Bronchial epithelial cell (primary cell): Measurements from ENCODE around the gene ZNF319. TPM values are rescaled to one million over a fixed set of nuclear protein-coding genes. Genes with fewer than 3 reads are reported as not detected.

ENCODE experiments used
- DNase-seq: peaks from one replicate; pipeline ENCODE4 v3.0.0-alpha.2; 2010; ENCODE audit warnings: low read depth
- FAIRE-seq: peaks from 2 replicates; lab custom pipeline; 2011; peaks lifted over from hg19 to GRCh38; lab: Jason Lieb, UNC
- H3K27me3 ChIP-seq: 2 replicates; pipeline ENCODE4 v1.5.1; 2011; ENCODE audit warnings: low read length; ENCODE audit not compliant: control insufficient read depth, insufficient read depth
- H3K36me3 ChIP-seq: 2 replicates; pipeline ENCODE4 v1.5.1; 2011; ENCODE audit warnings: low read length; ENCODE audit not compliant: control insufficient read depth, insufficient read depth
- H3K4me3 ChIP-seq: 2 replicates; pipeline ENCODE4 v1.5.1; 2011; ENCODE audit warnings: mild to moderate bottlenecking, low read depth, low read length, control low read depth
- CTCF ChIP-seq: IDR thresholded peaks from 2 replicates; pipeline ENCODE4 v1.5.1; 2011; ENCODE audit warnings: mild to moderate bottlenecking, moderate library complexity, low read length, control low read depth, inconsistent platforms; ENCODE audit not compliant: insufficient read depth, severe bottlenecking
- total RNA-seq: library from RNA; depleted of rRNA; stranded (reverse); fragments of >200 nt; gene quantifications from 2 replicates; pipeline ENCODE4 v1.2.1, GENCODE V29; 2014

The ZNF319 gene
- 2.4 and 3.8 TPM in 2 replicates for total RNA-seq

- Histone ChIP-seq H3K36me3 (peaks cover 26% of the 10 kb centered on the region), H3K4me3 (peak within 1 kb of the TSS; percentile 95), H3K27me3 (no peaks in the 10 kb centered on the region)
- DNase-seq (no peak), FAIRE-seq (no peak)
- no peak for TF ChIP-seq CTCF
These were observed at the start of gene ZNF319 for GRCh38 chr16:57999971-58000705. TSS of gene ZNF319 (minus strand) at chr16:58000672. CDS start at chr16:57998265, 2,407 bp downstream.

- Histone ChIP-seq H3K4me3 (no peak overlapping the region), H3K36me3 (no peaks in the 10 kb centered on the region), H3K27me3 (peaks cover 2% of the 10 kb centered on the region)
- DNase-seq (no peak), FAIRE-seq (no peak)
- no peak for TF ChIP-seq CTCF
These were observed 49.0 kb upstream of the ZNF319 start for GRCh38 chr16:58049232-58050185.

GRCh38 chr16:58048494-58049231 lies 48.2 kb upstream of the ZNF319 start:
- TF ChIP-seq CTCF: no peak
- Histone ChIP-seq H3K36me3 (no peaks in the 10 kb centered on the region), H3K4me3 (no peak overlapping the region), H3K27me3 (peaks cover 2% of the 10 kb centered on the region)
- DNase-seq (no peak), FAIRE-seq (no peak)

- FAIRE-seq: no peak
- Histone ChIP-seq H3K4me3 (no peak overlapping the region), H3K36me3 (no peaks in the 10 kb centered on the region), H3K27me3 (peaks cover 2% of the 10 kb centered on the region)
- no peak for DNase-seq
- TF ChIP-seq CTCF: no peak
These were observed 47.3 kb upstream of the ZNF319 start for GRCh38 chr16:58047557-58048348.

- no peak for FAIRE-seq
- TF ChIP-seq CTCF: no peak
- DNase-seq: no peak
- Histone ChIP-seq H3K4me3 (no peak overlapping the region), H3K27me3 (peaks cover 2% of the 10 kb centered on the region), H3K36me3 (no peaks in the 10 kb centered on the region)
These were observed 46.5 kb upstream of the ZNF319 start for GRCh38 chr16:58046936-58047335.
